Endothelial cell of umbilical vein (primary cell): ENCODE results near the gene MYH7. TPM values are rescaled to one million over a fixed set of nuclear protein-coding genes. Genes with fewer than 3 reads are reported as not detected.

Experiments used
- BruUV-seq: library from RNA; stranded (reverse); fragments of 400-500 nt; replicated peaks from 2 replicates; lab custom pipeline; 2021; lab: Mats Ljungman, UMichigan
- CTCF ChIA-PET: fragments of 300-600, 350-600 bp; sonication (Branson Sonifier 250); formaldehyde crosslinking; loops from one replicate; lab custom pipeline; 2021; ENCODE audit warnings: antibody characterized with exemption, inconsistent platforms; lab: Charles Lee
- POLR2A ChIA-PET: fragments of 300-600, 350-600 bp; sonication (Branson Sonifier 250); formaldehyde crosslinking; loops from one replicate; lab custom pipeline; 2021; ENCODE audit warnings: antibody characterized with exemption, inconsistent platforms; lab: Charles Lee
- DNase-seq: peaks from one replicate; pipeline ENCODE4 v3.0.0-alpha.2; 2011; ENCODE audit warnings: low read depth, low spot score
- FAIRE-seq: peaks from 2 replicates; lab custom pipeline; 2011; peaks lifted over from hg19 to GRCh38; lab: Jason Lieb, UNC
- H2AFZ ChIP-seq: 2 replicates; pipeline ENCODE4 v1.6.0; 2012; ENCODE audit warnings: low read depth, low read length, control low read depth, inconsistent platforms
- H3K27ac ChIP-seq: 2 replicates; pipeline ENCODE4 v1.5.1; 2011; ENCODE audit warnings: low read depth, mild to moderate bottlenecking, control low read depth, low read length, moderate library complexity; ENCODE audit not compliant: insufficient read depth
- H3K27me3 ChIP-seq, 2 experiments: 2 replicates each; pipeline versions ENCODE4 v1.6.0 to v1.6.1; 2011; ENCODE audit warnings: low read length in 2 of 2, mixed read lengths in 1 of 2; ENCODE audit not compliant: control insufficient read depth in 2 of 2, insufficient read depth in 2 of 2
- H3K36me3 ChIP-seq, 2 experiments: 2 replicates in 1 of 2; 3 replicates in 1 of 2; pipeline ENCODE4 v1.5.1; 2011; ENCODE audit warnings: low read length in 2 of 2, mild to moderate bottlenecking in 1 of 2, moderate library complexity in 1 of 2; ENCODE audit not compliant: control insufficient read depth in 2 of 2, insufficient read depth in 2 of 2; ENCODE audit errors: extremely low read depth in 1 of 2
- H3K4me1 ChIP-seq: 3 replicates; pipeline ENCODE4 v1.5.1; 2011; ENCODE audit warnings: mild to moderate bottlenecking, low read length; ENCODE audit not compliant: control insufficient read depth, insufficient read depth; ENCODE audit errors: extremely low read depth
- H3K4me2 ChIP-seq: 2 replicates; pipeline ENCODE4 v1.6.1; 2011; ENCODE audit warnings: low read length, control low read depth, mixed read lengths; ENCODE audit not compliant: insufficient read depth
- H3K4me3 ChIP-seq, 3 experiments: fragments of 200-600 bp in 1 of 3; sonication (generic), shearing (Covaris generic) in 1 of 3; replicated peaks in 1 of 3; 2 replicates each; pipeline ENCODE4 v1.5.1; 2011 to 2016; ENCODE audit warnings: control low read depth in 3 of 3, low read length in 3 of 3, mild to moderate bottlenecking in 2 of 3, inconsistent platforms in 1 of 3, low read depth in 1 of 3, moderate library complexity in 1 of 3; ENCODE audit not compliant: insufficient read depth in 1 of 3
- H3K79me2 ChIP-seq: 2 replicates; pipeline ENCODE4 v1.6.0; 2012; ENCODE audit warnings: low read length, inconsistent platforms; ENCODE audit not compliant: control insufficient read depth, insufficient read depth
- H3K9ac ChIP-seq: replicated peaks from 2 replicates; pipeline ENCODE3; 2011; ENCODE audit warnings: low read length, control low read depth; ENCODE audit not compliant: insufficient read depth; ENCODE audit errors: extremely low read depth
- H3K9me1 ChIP-seq: replicated peaks from 3 replicates; pipeline ENCODE4 v1.6.0; 2011; ENCODE audit warnings: mild to moderate bottlenecking, low read length; ENCODE audit not compliant: control insufficient read depth, insufficient read depth; ENCODE audit errors: extremely low read depth
- H3K9me3 ChIP-seq: replicated peaks from 2 replicates; pipeline ENCODE4 v1.5.1; 2012; ENCODE audit warnings: low read length, inconsistent platforms; ENCODE audit not compliant: control insufficient read depth, insufficient read depth
- H4K20me1 ChIP-seq: replicated peaks from 2 replicates; pipeline ENCODE3; 2011; ENCODE audit warnings: mild to moderate bottlenecking, low read length; ENCODE audit not compliant: control insufficient read depth, insufficient read depth; ENCODE audit errors: extremely low read depth
- EZH2 ChIP-seq: IDR thresholded peaks from 2 replicates; pipeline ENCODE4 v1.6.1; 2012; ENCODE audit warnings: borderline replicate concordance, low read depth, mild to moderate bottlenecking, moderate library complexity, low read length, inconsistent platforms; ENCODE audit not compliant: severe bottlenecking
- FOS ChIP-seq: IDR thresholded peaks from 2 replicates; pipeline ENCODE4 v1.6.1; 2011; ENCODE audit warnings: mild to moderate bottlenecking, low read length, moderate library complexity, borderline replicate concordance; ENCODE audit not compliant: insufficient read depth
- GATA2 ChIP-seq: IDR thresholded peaks from 2 replicates; pipeline ENCODE4 v1.7.0; 2011; ENCODE audit warnings: low read depth, mild to moderate bottlenecking, moderate library complexity, mixed read lengths, low read length; ENCODE audit not compliant: insufficient read length, insufficient read depth
- JUN ChIP-seq: IDR thresholded peaks from 2 replicates; pipeline ENCODE4 v1.6.1; 2011; ENCODE audit warnings: borderline replicate concordance, low read depth; ENCODE audit not compliant: insufficient read length, insufficient read depth
- MAX ChIP-seq: IDR thresholded peaks from 2 replicates; pipeline ENCODE4 v1.6.1; 2011; ENCODE audit not compliant: insufficient read depth, insufficient read length
- MYC ChIP-seq: IDR thresholded peaks from one replicate; pipeline ENCODE4 v1.6.1; 2011; ENCODE audit warnings: mild to moderate bottlenecking, low read depth, low read length
- POLR2A ChIP-seq: IDR thresholded peaks from 2 replicates; pipeline ENCODE4 v1.6.1; 2012; ENCODE audit warnings: low read depth, mild to moderate bottlenecking, control low read depth, low read length
- POLR2AphosphoS5 ChIP-seq: IDR thresholded peaks from 2 replicates; pipeline ENCODE4 v1.6.1; 2012; ENCODE audit warnings: low read depth, mild to moderate bottlenecking, control low read depth, low read length, moderate library complexity; ENCODE audit not compliant: insufficient read depth
- dilution Hi-C: fragments of 300-500 bp; cut with MboI; formaldehyde crosslinking; loops from one replicate; pipeline ENCODE4 v1.15.0; 2019; ENCODE audit warnings: low sequenced_read_pairs; ENCODE audit not compliant: extremely low pct_ligation_motif_present
- intact Hi-C: fragments of 100-400 bp; cut with micrococcal nuclease; formaldehyde crosslinking; loops from one replicate; pipeline ENCODE4 v1.10.0; 2022
- polyA plus RNA-seq, 4 experiments: library from polyadenylated mRNA; depleted of rRNA in 3 of 4; stranded (reverse) in 3 of 4; unstranded in 1 of 4; fragments of >200 nt; gene quantifications; 2 replicates each; pipeline versions ENCODE4 v1.2.1 to v1.2.3, GENCODE V29; 2011 to 2012; ENCODE audit warnings: missing spikeins in 1 of 4
- total RNA-seq: library from RNA; stranded (reverse); gene quantifications from 2 replicates; pipeline ENCODE4 v1.2.3, GENCODE V29; 2021
- TF ChIP-seq, protein P1 (sequence below), 2 donors: IDR thresholded peaks; 1 replicate in 1 of 2; 2 replicates in 1 of 2; pipeline ENCODE4 v1.5.1; 2011; ENCODE audit warnings: low read length in 2 of 2, mild to moderate bottlenecking in 2 of 2, moderate library complexity in 2 of 2, control low read depth in 1 of 2, inconsistent platforms in 1 of 2, low read depth in 1 of 2; ENCODE audit not compliant: insufficient read depth in 1 of 2; ENCODE audit errors: extremely low read depth in 1 of 2

Gene MYH7
- total and polyA plus RNA-seq, 2 donors (not counting 3 experiments of a cell fraction or from before 2014, with no cell fraction given) = not detected

DNA sequence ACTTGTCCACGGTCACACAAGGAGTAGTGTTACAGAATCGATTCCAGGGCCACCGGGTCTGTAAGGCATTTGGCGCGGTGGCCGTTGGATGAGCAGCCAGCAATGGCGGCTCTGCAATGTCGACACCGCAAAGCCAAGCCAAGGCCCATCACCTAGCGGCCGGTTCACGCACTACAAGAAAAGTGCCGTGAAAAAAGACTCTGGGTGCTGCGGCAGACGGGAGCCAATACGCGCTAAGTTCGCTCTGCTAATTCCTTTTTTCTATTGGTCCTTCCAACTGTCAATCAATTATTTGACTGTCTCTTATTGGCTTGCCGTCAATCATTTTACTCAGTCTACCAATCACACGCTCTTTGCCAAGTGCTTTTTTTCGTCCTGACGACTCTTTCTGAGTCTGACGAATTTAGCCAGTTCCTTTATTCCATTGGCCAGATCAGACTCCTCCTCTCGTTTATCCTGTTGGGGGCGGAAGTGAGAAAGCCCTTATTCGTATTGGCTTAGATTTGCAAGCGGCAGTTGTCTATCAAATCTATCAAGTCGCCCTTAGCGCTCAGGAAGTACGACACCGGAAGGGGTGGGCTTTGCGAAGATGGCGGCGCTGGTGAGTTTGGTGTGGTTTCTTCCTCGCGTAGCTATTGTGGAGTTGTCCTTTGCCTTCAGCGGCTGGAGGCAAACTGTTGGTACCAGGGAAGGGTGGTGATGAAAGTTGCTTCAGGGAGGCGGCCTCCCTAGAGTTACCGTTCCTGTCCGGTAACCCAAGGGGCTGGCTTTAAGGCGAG, 33.9 kb upstream of the MYH7 start, which contains the start of gene NGDN:
Gene NGDN (plus strand): TSS at position 577 of the 779 bp plus-strand sequence. CDS start 13 bp downstream, at position 590.
- peaks cover 5% of the 10 kb centered on the region for H3K4me1 ChIP-seq
- ChIA-PET CTCF (interaction anchor here (0.6 to 1.0 kb wide), 2 partner anchors 9 to 91 kb away, joined by 4 read pairs; no protein-coding TSS in a partner anchor), POLR2A (no interaction called here)
- H3K4me2 ChIP-seq = peak within 1 kb of the TSS; percentile 89
- H3K27me3 ChIP-seq = no peaks in the 10 kb centered on the region
- peak within 1 kb of the TSS; percentile 78 for H3K27ac ChIP-seq
- peaks cover 15% of the 10 kb centered on the region for H3K79me2 ChIP-seq
- no peaks in the 10 kb centered on the region for H3K9me1 ChIP-seq
- no peak for TF ChIP-seq EZH2
- peak; percentile 52 for TF ChIP-seq POLR2A
- TF ChIP-seq MYC = no peak
- no peak for TF ChIP-seq JUN
- TF ChIP-seq FOS = no peak
- TF ChIP-seq, protein P1, sequence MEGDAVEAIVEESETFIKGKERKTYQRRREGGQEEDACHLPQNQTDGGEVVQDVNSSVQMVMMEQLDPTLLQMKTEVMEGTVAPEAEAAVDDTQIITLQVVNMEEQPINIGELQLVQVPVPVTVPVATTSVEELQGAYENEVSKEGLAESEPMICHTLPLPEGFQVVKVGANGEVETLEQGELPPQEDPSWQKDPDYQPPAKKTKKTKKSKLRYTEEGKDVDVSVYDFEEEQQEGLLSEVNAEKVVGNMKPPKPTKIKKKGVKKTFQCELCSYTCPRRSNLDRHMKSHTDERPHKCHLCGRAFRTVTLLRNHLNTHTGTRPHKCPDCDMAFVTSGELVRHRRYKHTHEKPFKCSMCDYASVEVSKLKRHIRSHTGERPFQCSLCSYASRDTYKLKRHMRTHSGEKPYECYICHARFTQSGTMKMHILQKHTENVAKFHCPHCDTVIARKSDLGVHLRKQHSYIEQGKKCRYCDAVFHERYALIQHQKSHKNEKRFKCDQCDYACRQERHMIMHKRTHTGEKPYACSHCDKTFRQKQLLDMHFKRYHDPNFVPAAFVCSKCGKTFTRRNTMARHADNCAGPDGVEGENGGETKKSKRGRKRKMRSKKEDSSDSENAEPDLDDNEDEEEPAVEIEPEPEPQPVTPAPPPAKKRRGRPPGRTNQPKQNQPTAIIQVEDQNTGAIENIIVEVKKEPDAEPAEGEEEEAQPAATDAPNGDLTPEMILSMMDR (IDR thresholded peaks at IDR 0.05; ENCODE audit: extremely low read depth in 1 of 2, insufficient read depth in 1 of 2, low read depth in 1 of 2, low read length in 2 of 2) = peak; percentile 79 to 83
- peak; percentile 40 for TF ChIP-seq POLR2AphosphoS5
- TF ChIP-seq MAX = no peak
- no peak for TF ChIP-seq GATA2
- intact Hi-C loops = loop anchor here (1.0 kb wide), 4 partner anchors 87 to 183 kb away; partner anchors contain the start of genes HOMEZ, PABPN1 and THTPA
- peak within 1 kb of the TSS; percentile 90 for H2AFZ ChIP-seq
- H3K9ac ChIP-seq = peak within 1 kb of the TSS; percentile 85
- BruUV-seq = no TSS peak
- FAIRE-seq (peak; percentile 99), DNase-seq (peak; percentile 100)
- H4K20me1 ChIP-seq = no peaks in the 10 kb centered on the region
- peaks cover 2 to 6% of the 10 kb centered on the region in 2 experiments for H3K36me3 ChIP-seq
- dilution Hi-C loops = no loop called here
- peak within 1 kb of the TSS; percentile 73 to 91 (median 83) for H3K4me3 ChIP-seq
- no peaks in the 10 kb centered on the region for H3K9me3 ChIP-seq
